Iris pigment epithelial cell (primary cell): Measurements from ENCODE around the gene KCNIP2.

Experiments
- DNase-seq: peaks from one replicate; pipeline ENCODE4 v3.0.0-alpha.2; 2011; ENCODE audit warnings: low read depth

KCNIP2 gene

GRCh38 chr10:101843032-101844021, at the start of gene KCNIP2:
KCNIP2 (minus strand) TSS chr10:101843800; CDS start chr10:101843568, 232 bp downstream.
- DNase-seq: no peak

GRCh38 chr10:101892782-101893391, 49.3 kb upstream of the KCNIP2 start:
- DNase-seq: peak; percentile 37

GRCh38 chr10:101889256-101890210, 45.9 kb upstream of the KCNIP2 start:
- DNase-seq: peak; percentile 82

- DNase-seq: no peak
These were observed 44.8 kb upstream of the KCNIP2 start for GRCh38 chr10:101888251-101888949.

GRCh38 chr10:101887775-101888174, 44.2 kb upstream of the KCNIP2 start:
- DNase-seq: no peak

GRCh38 chr10:101886521-101887312, 43.1 kb upstream of the KCNIP2 start:
- no peak for DNase-seq

- no peak for DNase-seq
These were observed 37.6 kb upstream of the KCNIP2 start for GRCh38 chr10:101881036-101881774.

- DNase-seq: no peak
These were observed 36.6 kb upstream of the KCNIP2 start for GRCh38 chr10:101880232-101880573.

GRCh38 chr10:101879456-101880231, 36.0 kb upstream of the KCNIP2 start:
- peak; percentile 91 for DNase-seq

- no peak for DNase-seq
These were observed 35.3 kb upstream of the KCNIP2 start for GRCh38 chr10:101878869-101879268.

- no peak for DNase-seq
These were observed 31.6 kb upstream of the KCNIP2 start for GRCh38 chr10:101875068-101875688.

GRCh38 chr10:101874252-101874651, 30.7 kb upstream of the KCNIP2 start:
- DNase-seq: no peak

GRCh38 chr10:101867931-101868330, 24.3 kb upstream of the KCNIP2 start:
- peak; percentile 29 for DNase-seq

- no peak for DNase-seq
These were observed 15.9 kb upstream of the KCNIP2 start for GRCh38 chr10:101859530-101859929.

- no peak for DNase-seq
These were observed 15.3 kb upstream of the KCNIP2 start for GRCh38 chr10:101858723-101859500.

GRCh38 chr10:101857802-101858476, 14.3 kb upstream of the KCNIP2 start:
- DNase-seq: no peak

GRCh38 chr10:101856626-101857025, 13.0 kb upstream of the KCNIP2 start:
- peak; percentile 84 for DNase-seq
